Breast epithelium (tissue), 4 donors: Measurements from ENCODE around the gene PIP5K1A. TPM values are rescaled to one million over a fixed set of nuclear protein-coding genes. Genes with fewer than 3 reads are reported as not detected.
"Not testable (repeated sequence)": the region's sequence is repeated elsewhere in the genome, so short reads cannot be mapped to it uniquely, and the experiment has no call there.

Source experiments
- DNase-seq, 2 donors: peaks; one replicate each; pipeline ENCODE4 v3.0.0-alpha.2; 2019; ENCODE audit warnings: low spot score in 2 of 2
- H3K27ac ChIP-seq, 2 donors: fragments of 200-600 bp; sonication (generic) in 1 of 2; one replicate each; pipeline ENCODE4 v1.5.1; 2016 to 2019; ENCODE audit warnings: mild to moderate bottlenecking in 1 of 2
- H3K27me3 ChIP-seq, 2 donors: fragments of 200-600 bp; sonication (generic) in 1 of 2; one replicate each; pipeline versions ENCODE4 v1.5.1 to v1.6.0; 2017 to 2019; ENCODE audit warnings: control low read depth in 1 of 2, mild to moderate bottlenecking in 1 of 2
- H3K36me3 ChIP-seq: fragments of 200-600 bp; one replicate; pipeline ENCODE4 v1.5.1; 2019
- H3K4me1 ChIP-seq, 2 donors: fragments of 200-600 bp; sonication (generic); one replicate each; pipeline ENCODE4 v1.5.1; 2016 to 2019; ENCODE audit warnings: control low read depth in 1 of 2
- H3K4me3 ChIP-seq, 3 donors: fragments of 200-600 bp; sonication (generic); 1 replicate in 2 of 3; 2 replicates in 1 of 3; pipeline ENCODE4 v1.5.1; 2016 to 2019; ENCODE audit warnings: mild to moderate bottlenecking in 3 of 3, moderate library complexity in 2 of 3
- H3K9me3 ChIP-seq, 2 donors: fragments of 200-600 bp; sonication (generic) in 1 of 2; one replicate each; pipeline ENCODE4 v1.5.1; 2016 to 2019; ENCODE audit warnings: control low read depth in 1 of 2
- CTCF ChIP-seq, 3 donors: fragments of 450-650 bp; IDR thresholded peaks; one replicate each; pipeline ENCODE4 v1.5.1; 2016 to 2017; ENCODE audit warnings: antibody characterized with exemption in 3 of 3, mild to moderate bottlenecking in 3 of 3, moderate library complexity in 3 of 3
- POLR2A ChIP-seq: fragments of 450-650 bp; IDR thresholded peaks from one replicate; pipeline ENCODE4 v1.6.1; 2016; ENCODE audit warnings: antibody characterized with exemption, mild to moderate bottlenecking, moderate library complexity
- POLR2AphosphoS5 ChIP-seq, 3 donors: sonication (generic); formaldehyde crosslinking; IDR thresholded peaks; one replicate each; pipeline ENCODE4 v1.6.1; 2017; ENCODE audit warnings: antibody characterized with exemption in 3 of 3
- intact Hi-C: fragments of 100-400 bp; cut with DNase I; formaldehyde crosslinking; loops from one replicate; pipeline ENCODE4 v1.15.1; 2023; ENCODE audit warnings: low total_unique reads
- total RNA-seq, 3 donors: library from RNA; depleted of rRNA; stranded (reverse); fragments of >200 nt; gene quantifications; one replicate each; pipeline ENCODE4 v1.1.0, GENCODE V29; 2016

Gene PIP5K1A
- total RNA-seq, 3 donors from 2014 or later, result 38.1 to 87.2 (median 61.6) TPM

DNA sequence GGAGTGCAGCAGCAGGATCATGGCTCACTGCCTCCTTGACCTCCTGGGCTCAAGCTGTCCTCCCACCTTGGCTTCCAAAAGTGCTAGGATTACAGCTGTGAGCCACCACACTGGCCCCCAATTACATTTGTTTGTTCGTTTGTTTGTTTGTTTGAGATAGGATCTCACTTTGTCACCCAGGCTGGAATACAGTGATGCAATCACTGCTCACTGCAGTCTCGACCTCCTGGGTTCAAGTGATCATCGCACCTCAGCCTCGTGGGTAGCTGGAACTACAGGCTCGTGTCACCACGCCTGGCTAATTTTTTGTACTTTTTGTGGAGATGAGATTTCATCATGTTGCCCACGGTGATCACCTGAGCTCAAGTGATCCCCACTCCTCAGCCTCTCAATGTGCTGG, 6.3 kb upstream of the PIP5K1A start:
- TF ChIP-seq POLR2AphosphoS5 (IDR thresholded peaks at IDR 0.05) (no peak), POLR2A (no peak), CTCF (IDR thresholded peaks at IDR 0.05) (no peak)
- H3K27me3 ChIP-seq, result no peaks in the 10 kb centered on the region
- no peak for DNase-seq
- H3K27ac ChIP-seq, result no peak overlapping the region
- no peaks in the 10 kb centered on the region for H3K36me3 ChIP-seq
- H3K4me3 ChIP-seq, result no peak overlapping the region
- intact Hi-C loops, result no loop called here
- peaks cover 0 to 12% of the 10 kb centered on the region in 2 donors for H3K4me1 ChIP-seq
- H3K9me3 ChIP-seq, result no peaks in the 10 kb centered on the region

GRCh38 chr1:151193304-151193703, 5.0 kb upstream of the PIP5K1A start:
- intact Hi-C loops, result no loop called here
- Histone ChIP-seq H3K4me3 (no peak overlapping the region), H3K36me3 (no peaks in the 10 kb centered on the region), H3K4me1 (peaks cover 0 to 10% of the 10 kb centered on the region in 2 donors), H3K9me3 (no peaks in the 10 kb centered on the region), H3K27me3 (no peaks in the 10 kb centered on the region), H3K27ac (no peak overlapping the region)
- TF ChIP-seq CTCF (IDR thresholded peaks at IDR 0.05) (no peak), POLR2AphosphoS5 (IDR thresholded peaks at IDR 0.05) (no peak), POLR2A (no peak)
- no peak for DNase-seq

- Histone ChIP-seq H3K4me1 (peaks cover 0 to 5% of the 10 kb centered on the region in 2 donors), H3K27ac (peak overlapping the region in 1 of 2 donors; percentile 92), H3K27me3 (no peaks in the 10 kb centered on the region), H3K36me3 (no peaks in the 10 kb centered on the region), H3K9me3 (no peaks in the 10 kb centered on the region), H3K4me3 (no peak overlapping the region)
- DNase-seq, result no peak
- intact Hi-C loops, result no loop called here
- no peak for TF ChIP-seq CTCF (IDR thresholded peaks at IDR 0.05)
- TF ChIP-seq POLR2AphosphoS5 (IDR thresholded peaks at IDR 0.05), result no peak
- TF ChIP-seq POLR2A, result no peak
Observed at GRCh38 chr1:151193856-151194255, 4.5 kb upstream of the PIP5K1A start.

- H3K4me1 ChIP-seq, H3K27me3 ChIP-seq, H3K9me3 ChIP-seq, H3K36me3 ChIP-seq, intact Hi-C loops: not testable (repeated sequence)
- Histone ChIP-seq H3K27ac (peak overlapping the region in 1 of 2 donors; percentile 92), H3K4me3 (peak overlapping the region in 2 of 3 donors; percentile 35 to 36)
- DNase-seq, result peak; percentile 80 to 93
- TF ChIP-seq POLR2AphosphoS5 (IDR thresholded peaks at IDR 0.05), result peak; percentile 56 to 92 (median 67)
Observed at GRCh38 chr1:151194894-151195594, 3.3 kb upstream of the PIP5K1A start.

- Histone ChIP-seq H3K36me3 (no peaks in the 10 kb centered on the region), H3K9me3 (no peaks in the 10 kb centered on the region), H3K4me3 (peak overlapping the region; percentile 3 to 36 (median 35)), H3K27ac (peak overlapping the region; percentile 78 to 92), H3K4me1 (no peaks in the 10 kb centered on the region), H3K27me3 (no peaks in the 10 kb centered on the region)
- peak in 1 of 2 donors; percentile 72 for DNase-seq
- intact Hi-C loops, result no loop called here
- TF ChIP-seq POLR2AphosphoS5 (IDR thresholded peaks at IDR 0.05) (peak in 1 of 3 donors; percentile 19), POLR2A (no peak), CTCF (IDR thresholded peaks at IDR 0.05) (peak; percentile 21 to 77 (median 54))
Observed at GRCh38 chr1:151196292-151196800, 2.0 kb upstream of the PIP5K1A start.
